ENCODE measurements around the gene C5orf58.

C5orf58 gene, protein sequence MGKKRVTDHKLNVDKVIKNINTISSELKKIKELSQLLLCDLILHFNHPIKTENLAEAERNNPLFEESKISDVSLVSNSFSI

DNA sequence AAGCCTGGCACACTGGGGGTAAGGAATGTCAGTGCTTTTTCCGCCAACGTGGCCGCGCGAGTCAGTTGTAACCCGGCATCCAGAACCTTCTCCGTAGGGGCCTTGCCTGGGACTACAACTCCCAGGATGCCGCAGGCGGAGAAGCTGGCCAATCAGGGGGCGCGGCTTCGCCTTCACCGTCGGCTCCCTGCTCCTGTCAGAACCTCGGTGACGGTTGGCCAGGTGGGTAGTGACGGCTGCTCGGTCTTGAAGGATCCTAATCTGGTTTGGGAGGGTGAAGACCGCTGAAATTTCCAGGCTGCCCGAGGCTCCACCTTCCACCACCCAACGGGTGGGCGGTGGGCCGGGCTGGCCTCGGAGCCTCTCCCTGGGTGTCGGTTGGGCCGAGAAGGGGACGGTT lies at the start of gene C5orf58:
Gene C5orf58, plus strand, starts transcription at position 200 of the 400 bp plus-strand sequence. CDS start 1,992 bp downstream, outside the sequence.
- no peak for FAIRE-seq

DNA sequence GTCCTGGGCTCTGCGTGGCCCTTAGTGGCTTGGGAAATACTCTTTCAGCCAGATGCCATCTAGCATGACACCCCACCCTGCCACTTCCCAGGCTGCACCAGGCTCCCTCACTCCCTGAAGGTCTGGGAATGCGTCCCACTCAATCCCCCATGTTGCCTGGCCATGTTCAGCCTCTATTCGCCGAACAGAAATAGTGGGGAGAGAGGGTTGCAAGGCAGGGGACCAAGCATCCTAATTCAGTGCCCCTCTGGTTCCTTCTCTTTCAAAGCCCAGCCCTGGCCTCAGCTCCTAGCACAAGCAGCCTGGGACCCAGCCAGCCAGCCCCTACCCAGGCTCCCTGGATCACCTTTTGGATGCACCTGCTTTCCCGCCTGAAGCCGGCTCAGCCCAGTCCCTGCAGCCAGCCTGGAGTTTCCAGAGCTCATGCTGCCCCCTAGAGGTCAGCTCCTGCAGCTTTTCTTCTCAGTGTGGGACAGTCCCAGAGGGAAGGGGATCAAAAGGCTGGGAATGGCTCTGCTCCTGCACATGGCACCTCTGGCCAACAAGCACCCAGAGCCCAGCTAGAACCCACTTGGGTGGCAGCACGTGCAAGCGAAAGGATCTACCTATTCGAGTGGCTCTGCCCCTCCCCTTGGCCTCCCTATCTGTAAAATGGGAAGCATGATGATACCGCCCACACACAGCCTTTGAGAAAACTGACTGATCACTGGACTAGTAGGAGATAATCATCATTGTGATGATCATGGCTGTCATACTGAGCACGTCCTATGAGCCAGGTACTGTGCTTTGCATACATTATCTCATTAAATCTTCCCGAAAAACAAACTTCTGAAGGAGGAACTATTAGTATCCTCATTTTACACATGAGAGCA lies 48.7 kb upstream of the C5orf58 start:
- no peak for FAIRE-seq

DNA sequence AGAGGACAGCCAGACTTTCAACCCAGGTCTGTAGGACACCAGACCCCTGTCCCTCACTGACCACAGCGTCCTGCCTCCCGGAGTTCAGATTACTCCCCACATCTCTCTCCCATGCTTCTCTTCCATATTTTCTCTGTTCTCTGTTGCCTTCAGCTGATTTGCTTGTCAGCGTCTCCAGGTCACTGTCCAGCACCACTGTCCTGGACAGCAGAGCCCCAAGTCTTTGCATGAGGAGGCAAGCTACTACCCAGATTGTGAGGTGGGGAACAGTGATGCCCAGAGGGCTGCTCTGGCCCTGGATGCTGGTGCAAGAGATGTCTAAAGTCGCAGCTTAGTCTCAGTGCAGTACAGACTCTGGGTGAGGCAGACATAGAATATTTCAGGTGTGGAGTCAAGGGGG lies 48.0 kb upstream of the C5orf58 start:
- no peak for FAIRE-seq

DNA sequence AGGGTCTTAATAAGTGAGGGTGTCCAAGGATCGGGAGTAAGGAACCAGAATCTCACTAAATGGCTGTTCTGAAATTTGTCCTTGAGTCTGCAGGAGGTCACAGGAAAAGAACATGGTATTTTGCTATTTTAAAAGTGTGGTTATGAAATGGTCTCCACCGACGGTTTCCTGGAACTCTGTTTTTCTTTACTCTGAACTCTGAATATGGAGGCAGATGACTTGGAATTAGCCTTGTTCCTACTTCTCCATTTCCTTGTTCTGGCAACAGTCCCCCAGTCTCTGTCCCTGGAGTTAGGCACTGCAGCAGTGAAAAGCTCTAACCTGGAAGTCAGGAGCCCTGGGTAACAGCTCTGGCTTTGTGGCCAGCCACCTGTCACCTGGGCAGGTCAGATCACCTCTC lies 46.6 kb upstream of the C5orf58 start:
- no peak for FAIRE-seq

DNA sequence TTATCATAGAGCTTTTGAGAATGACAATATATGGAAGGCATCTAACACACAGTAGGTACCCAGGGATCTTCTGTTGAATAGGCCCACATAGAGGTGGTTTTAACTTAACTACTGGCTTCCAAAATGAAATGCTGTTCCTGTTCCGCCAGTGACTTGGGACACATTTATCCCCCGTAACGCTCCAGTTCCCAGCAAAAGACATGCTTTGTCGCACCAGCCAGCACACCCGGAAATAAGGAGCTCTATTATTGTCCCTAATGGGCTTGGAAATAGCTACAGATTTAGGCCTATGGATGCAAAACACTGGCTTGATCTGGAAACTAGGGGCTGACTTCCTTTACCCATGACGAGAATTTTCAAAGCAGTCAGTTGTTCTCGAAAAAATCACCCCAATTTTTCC lies 45.9 kb upstream of the C5orf58 start:
- FAIRE-seq = no peak

DNA sequence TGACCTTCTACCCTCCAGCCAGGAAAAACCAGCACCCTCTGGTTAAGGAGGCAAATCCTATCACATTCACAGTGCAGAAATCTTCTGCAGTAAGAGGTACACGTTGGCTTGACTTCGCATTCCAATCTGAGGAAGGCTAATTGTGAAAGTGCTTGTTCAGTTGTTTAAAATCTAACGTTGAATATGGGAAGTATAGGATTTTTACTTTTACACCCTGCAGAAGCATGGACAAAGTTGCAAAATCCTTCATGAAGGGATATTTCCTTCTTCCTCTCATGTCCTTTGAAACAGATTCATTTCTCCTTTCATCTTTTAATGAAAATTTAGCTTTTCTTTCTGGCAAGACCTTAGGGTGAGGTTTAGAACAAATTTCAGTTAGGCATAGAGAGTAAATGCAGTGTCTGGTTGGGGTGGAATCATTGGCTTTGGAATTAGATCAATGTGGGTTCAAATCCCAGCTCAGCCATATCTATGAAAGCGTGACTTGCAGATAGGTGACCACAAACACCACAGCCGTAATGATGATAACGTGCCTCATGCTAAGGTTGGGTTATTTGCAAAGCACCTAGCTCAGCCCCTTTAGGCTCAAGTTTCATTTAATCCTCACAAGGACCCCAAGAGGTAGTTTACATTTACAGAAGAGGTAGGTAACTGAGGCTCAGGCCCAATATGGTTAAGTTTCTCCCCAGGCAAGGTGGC lies 42.2 kb upstream of the C5orf58 start:
- no peak for FAIRE-seq

DNA sequence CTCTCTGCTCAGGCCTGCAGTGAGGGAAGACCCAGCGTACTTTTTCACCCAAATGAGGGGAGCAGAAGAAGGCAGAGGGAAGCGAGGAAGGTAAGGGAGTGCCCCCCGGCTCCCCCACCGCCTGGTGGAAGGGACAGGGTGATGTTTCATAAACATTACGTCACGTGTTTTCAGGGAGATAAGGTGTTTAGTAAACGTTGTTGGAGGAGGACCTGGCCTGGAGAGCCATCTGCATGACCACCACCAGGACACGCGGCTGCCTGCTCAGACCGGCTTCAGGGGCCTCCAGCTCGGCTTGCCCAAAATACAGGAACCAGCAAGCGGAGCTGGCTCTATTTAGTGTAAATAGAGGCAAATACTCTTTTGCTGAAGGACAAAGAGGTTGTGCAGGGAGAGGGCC lies 40.0 kb upstream of the C5orf58 start:
- FAIRE-seq = no peak

DNA sequence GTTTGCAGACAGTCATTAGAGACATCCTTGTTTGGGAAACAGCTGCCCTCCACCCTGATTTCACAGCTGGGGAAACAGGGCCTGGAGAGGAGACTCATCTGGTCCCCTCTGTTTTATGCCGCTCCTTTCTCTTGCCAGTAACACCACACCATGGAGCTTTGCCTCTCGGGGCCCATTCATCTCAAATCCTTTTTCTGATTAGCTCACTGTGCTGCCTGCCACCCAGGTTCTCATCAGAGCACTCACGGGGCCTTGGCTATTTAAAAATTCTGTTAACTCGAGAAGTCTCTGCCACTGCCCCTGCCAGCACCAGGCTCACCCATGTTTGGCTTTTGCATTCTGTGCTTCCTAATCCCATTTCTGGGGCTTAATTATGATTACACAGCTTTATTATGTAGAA lies 36.8 kb upstream of the C5orf58 start:
- FAIRE-seq = no peak

DNA sequence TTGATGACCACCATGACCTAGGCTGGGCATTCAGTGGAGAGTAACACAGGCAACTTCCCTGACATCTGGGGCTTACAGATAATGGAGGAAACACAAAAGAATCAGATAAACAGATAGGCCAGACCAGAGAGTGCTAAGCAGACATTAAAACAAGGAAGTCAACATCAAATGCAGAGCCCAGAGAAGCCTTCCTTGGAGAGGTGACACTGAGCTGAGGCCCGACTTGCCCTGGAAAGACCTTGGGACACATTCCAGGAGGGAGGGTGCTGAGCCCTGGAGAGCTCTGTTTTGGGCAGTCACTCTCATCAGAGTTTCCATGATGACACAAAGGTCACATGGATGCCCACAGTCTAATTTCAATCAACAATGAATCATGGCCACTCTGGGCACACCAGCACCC lies 31.9 kb upstream of the C5orf58 start:
- FAIRE-seq = no peak

DNA sequence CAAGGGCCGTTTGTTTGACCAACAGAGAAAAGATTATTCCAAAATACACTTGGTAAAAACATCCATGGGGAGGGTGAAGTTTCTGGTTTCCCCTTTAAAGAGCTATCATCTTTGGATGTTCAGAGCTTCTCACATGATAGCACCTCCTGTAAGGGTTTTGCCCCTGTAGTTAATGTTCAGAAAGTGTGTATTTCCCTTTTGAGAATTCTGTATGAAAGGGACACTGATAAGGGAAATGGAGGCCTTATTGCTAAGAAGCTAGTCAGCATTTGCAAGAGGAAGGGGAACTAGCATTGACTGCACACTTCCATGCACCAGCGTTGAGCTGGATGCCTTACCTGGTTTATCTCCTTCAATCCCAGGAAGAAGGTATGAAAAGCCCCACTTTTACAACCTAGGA lies 31.5 kb upstream of the C5orf58 start:
- FAIRE-seq = no peak

DNA sequence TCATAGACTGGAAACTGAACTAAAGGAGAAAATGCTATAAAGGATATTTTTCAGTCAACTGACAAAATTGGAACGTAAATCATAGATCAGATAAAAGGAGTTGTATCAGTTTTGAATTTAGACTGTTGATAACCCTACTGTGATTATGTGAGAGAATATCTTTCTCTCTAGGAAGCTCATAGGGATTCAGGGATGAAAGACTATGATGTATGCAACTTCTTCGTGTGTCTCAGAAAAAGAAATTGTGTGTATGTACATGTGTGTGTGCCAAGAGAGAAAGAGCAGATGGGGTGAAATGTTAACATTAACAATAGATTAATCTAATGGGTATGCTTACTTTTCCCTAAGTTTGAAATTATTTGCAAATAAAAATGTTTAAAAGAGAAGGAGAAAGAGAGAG lies 30.7 kb upstream of the C5orf58 start:
- FAIRE-seq = no peak

DNA sequence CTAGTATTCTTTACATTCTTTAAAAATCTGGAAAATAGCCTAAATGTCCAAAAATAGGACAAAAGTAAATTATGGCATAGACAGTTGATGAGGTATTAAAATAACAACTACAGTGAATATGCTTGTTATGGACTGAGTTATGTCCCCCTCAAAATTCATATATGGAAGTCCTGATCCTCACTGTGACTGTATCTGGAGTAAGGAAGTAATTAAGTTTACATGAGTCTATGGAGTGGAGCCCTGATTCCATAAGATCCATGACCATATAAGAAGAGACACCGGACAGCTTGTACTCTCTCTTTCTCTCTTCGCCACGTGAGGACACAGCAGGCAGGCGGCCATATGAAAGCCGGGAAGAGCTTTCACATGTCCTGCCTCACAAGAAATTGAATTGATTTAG lies 28.6 kb upstream of the C5orf58 start:
- no peak for FAIRE-seq

DNA sequence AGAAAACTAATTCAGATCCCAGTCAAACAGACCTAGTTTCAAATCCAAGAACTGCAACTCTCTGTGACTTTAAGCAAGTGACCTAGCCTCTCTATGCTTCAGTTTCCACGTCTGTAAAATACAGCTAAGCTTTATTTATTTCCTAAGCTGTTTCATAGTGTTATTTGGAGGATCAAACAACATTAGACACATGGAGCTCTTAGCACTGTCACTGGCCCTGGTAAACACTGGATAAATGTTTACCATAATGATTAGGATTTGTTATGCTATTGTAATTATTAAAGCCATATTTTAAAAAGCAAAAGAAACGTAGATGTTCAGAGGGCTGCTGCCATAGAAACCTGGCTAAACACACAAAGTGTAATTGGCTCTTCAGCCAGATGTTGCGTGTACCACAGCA lies 26.6 kb upstream of the C5orf58 start:
- FAIRE-seq = no peak

DNA sequence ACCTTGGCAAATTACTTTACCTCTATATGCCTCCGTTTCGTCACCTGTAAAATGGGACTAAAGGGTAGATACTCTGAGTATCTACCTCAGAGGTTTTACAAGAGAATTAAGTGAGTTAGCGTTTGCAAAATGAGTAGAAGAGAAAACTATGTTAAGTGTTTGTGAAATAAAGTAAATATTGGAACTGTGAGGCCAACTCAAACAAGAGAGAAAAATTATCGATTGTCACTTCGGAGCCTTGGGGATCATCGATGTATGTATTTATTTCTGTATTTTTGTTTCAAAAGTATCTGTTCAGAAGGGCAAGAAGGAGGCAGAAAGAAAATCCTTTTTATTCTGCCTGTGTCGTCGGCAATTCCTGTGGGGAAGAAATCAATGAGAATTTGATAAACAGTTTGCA lies 25.8 kb upstream of the C5orf58 start:
- no peak for FAIRE-seq

DNA sequence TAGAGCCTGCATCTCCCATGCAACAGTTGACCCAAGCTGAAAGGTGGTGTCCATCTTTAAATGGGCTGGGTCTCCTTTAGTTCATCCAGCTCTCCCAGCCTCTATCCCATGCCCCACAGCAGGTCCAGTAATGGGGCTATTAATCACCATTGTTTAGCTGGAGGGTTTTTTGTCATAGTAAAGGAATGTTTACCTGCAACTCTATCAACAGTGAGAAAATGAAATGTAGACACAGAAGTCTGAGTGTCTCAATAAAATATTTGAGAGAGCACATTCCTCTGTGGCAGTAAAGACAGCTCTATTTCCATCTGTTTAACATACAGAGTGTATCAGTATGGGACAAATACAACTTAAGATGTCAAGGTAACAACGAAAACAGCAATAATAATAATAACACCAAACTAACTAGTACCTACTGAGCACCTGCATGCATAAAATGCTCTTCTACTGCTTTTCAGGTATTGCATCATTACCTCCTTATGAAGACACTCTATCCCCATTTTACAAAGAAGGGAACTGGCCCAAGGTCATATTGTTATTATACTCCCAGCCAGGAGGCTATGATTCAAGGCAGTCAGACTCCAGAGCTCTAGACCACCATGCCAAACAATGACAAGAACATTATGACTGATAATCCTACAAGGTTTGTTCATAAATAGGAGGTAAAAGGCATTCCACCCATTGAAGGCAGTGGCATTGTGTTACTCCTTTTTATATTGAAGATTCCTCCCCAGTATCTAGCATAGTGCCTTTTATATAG lies 21.0 kb upstream of the C5orf58 start:
- FAIRE-seq = no peak

DNA sequence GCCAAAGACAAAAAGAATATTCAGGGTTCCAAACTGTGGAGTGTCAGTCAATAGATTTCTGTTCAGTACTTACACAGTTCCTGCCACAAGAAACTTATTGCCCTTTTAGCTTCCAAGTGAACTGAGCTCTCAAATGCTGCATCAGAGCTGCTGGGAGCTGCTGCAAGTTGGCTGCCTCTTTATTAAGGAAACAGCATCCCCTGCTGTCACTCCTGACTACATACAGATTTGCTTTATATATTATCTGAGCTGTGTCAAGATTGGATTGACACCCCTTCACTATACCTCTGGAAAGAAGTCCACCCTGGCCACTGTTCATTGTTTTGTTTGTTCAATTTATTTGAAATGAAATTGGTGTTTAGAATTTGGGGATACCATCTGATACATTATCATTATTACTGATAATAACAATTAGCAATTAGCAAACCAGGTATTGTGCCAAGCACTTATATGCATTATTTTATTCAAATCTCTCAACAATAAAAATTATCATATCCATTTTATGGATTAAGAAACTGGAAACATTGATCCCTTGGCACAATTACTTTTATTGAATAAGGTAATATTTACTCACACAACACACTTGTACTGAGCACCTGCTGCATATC lies 16.4 kb upstream of the C5orf58 start:
- FAIRE-seq = no peak

DNA sequence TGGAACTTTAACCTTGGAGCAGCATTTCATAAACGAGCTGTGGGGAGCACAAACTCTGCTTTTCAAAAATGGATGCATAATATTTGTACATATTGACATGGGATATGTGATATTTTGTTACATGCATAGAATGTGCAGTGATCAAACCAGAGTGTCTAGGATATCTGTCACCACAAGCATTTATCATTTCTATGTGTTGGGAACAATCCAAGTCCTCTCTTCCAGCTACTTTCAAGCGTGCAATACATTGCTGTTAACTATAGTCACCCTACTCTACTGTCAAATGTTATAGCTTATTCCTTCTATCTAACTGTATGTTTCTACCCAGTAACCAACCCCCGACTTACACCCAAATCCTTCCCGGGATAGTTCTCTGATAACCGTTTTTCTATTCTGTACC lies 15.0 kb upstream of the C5orf58 start:
- FAIRE-seq = no peak

DNA sequence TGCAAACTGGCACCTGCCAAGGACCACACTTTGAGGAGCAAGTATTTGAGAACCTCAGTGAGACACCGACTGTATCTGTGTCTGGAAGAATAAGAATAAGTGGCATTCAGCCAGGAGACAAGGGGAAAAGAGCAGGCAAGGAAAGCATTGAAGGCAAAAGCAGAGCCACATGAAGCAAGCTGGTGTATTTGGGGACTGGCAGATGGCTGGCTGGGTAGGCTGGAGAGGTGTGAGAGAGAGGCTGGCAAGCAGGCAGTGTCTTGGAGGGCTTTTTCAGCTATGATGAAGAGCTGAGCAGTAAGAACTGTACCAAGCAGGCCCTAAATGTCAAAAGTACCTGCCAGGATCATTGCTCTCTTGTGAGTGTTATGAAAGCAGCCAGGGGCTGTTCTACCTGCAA lies 14.1 kb upstream of the C5orf58 start:
- FAIRE-seq = no peak

DNA sequence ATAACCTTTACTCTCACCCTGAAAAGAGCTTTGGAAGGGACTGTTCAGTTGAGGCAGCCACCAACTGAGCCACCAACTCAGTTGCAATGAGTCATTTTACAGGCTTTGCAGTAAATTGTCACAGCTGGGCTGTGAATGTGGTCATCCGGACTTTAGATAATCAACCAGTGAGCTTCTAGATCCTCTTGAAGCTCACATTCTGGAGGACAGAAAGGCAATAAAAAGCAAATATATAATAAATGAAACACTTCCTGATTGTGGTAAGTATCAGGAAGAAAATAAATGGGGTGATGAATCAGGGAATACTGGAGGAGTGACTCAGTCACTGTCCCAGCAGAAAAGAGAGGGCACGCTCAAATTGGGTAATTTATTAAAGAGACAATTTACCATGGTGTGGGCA lies 13.2 kb upstream of the C5orf58 start:
- FAIRE-seq = no peak

DNA sequence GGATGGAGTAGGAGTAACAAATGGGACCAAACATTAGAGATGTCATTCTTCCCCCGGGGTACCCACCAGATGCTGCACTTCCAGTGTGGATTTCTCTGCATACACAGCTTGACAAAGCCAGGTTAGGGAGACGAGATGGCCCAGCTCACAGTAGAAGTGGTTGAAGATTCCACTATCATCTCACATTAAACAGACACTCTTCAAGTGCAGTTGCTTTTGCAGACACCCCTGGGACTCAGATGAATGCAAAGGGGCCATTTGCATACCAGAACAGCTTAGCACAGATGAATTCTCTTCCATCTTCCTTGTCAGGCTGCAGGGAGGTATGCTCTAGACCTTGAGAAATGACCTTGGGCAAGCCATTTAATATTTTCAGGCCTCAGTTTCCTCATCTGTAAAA lies 12.6 kb upstream of the C5orf58 start:
- FAIRE-seq = no peak

DNA sequence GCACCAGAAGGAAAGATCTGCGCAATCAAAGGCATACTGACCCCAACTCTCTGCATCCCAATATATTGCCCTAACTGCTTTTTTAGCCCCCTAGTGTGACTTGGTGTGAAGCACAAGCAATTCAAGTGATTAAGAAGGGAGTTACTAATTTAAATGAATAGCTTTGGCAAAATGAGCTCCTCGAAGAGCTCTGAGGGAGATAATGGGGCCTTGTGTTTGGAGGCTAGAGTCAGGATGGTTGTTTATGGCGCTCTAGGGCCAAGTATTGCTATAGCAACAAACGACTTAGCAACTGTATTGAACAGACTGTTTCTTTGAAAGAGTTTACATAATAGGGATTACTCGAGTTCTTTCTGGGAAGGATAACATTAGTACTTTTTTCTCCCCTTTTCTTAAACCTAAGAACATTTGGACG lies 11.5 kb upstream of the C5orf58 start:
- FAIRE-seq = no peak

DNA sequence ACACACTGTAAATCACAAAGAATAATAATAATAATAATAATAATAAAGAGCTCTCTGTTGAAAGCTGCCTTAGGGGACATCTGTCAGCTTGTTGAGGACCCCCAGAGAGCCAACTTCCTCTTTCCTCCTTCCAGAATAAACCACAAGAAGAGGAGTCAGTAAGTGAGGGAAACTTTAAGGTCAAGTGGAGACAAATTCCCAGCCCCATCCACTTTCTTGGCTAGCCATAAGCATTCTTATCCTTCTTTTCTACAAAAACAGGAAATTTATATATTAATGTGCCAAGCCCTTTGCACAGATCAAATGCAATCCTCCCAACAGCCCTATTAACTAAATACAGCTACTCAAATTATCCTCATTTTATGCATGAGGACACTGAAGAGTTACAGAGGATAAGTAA lies 9.4 kb upstream of the C5orf58 start:
- FAIRE-seq = no peak

DNA sequence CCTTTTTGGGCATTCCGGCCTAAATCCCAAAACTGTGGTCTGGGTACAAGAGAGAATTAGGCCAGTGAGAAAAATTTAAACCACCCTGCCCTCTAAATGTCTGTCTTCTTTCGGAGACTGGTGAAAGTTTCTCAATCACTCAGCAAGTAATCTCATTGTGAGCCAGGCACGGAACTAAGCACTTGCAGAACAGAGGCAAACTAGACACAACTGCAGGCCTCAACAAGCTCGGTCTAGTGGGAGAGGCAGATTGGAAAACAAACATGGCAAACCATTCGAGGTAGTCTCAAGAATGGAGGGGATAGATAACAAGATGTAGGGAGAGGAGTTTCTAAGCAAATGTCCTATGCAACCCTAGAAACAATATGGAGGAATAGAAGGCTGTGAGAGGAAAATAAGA lies 8.9 kb upstream of the C5orf58 start:
- no peak for FAIRE-seq

Measured in islet of Langerhans (tissue), 1 donor.